Smooth muscle cell (in vitro differentiated cells): ENCODE results near the gene UNC5CL. TPM values are rescaled to one million over a fixed set of nuclear protein-coding genes. Genes with fewer than 3 reads are reported as not detected.
"Not testable (repeated sequence)": the region's sequence is repeated elsewhere in the genome, so short reads cannot be mapped to it uniquely, and the experiment has no call there.

Experiments
- DNase-seq: peaks from one replicate; lab custom pipeline; 2025; ENCODE audit not compliant: unreplicated experiment; lab: John Stamatoyannopoulos, UW
- H2AFZ ChIP-seq: fragments of 200-600 bp; sonication (generic); 2 replicates; pipeline ENCODE4 v1.6.0; 2016; ENCODE audit warnings: antibody characterized with exemption, low read depth, mild to moderate bottlenecking
- H3F3A ChIP-seq: fragments of 200-600 bp; sonication (generic); 2 replicates; pipeline ENCODE4 v1.6.0; 2017; ENCODE audit warnings: antibody characterized with exemption, low read depth
- H3K27ac ChIP-seq: fragments of 200-600 bp; sonication (generic); 2 replicates; pipeline ENCODE4 v1.5.1; 2016; ENCODE audit warnings: low read depth, mild to moderate bottlenecking
- H3K27me3 ChIP-seq: fragments of 200-600 bp; sonication (generic); 2 replicates; pipeline ENCODE4 v1.6.1; 2016; ENCODE audit warnings: low read depth, mild to moderate bottlenecking
- H3K36me3 ChIP-seq: fragments of 200-600 bp; sonication (generic); 2 replicates; pipeline ENCODE4 v1.5.1; 2016; ENCODE audit warnings: low read depth
- H3K4me1 ChIP-seq: fragments of 200-600 bp; sonication (generic); 2 replicates; pipeline ENCODE4 v1.5.1; 2016; ENCODE audit warnings: low read depth
- H3K4me2 ChIP-seq: fragments of 200-600 bp; sonication (generic); 2 replicates; pipeline ENCODE4 v1.6.0; 2016; ENCODE audit warnings: mild to moderate bottlenecking
- H3K4me3 ChIP-seq: fragments of 200-600 bp; sonication (generic); 2 replicates; pipeline ENCODE4 v1.5.1; 2016; ENCODE audit warnings: mild to moderate bottlenecking
- H3K79me2 ChIP-seq: fragments of 200-600 bp; sonication (generic); 2 replicates; pipeline ENCODE4 v1.6.0; 2016; ENCODE audit warnings: low read depth, mild to moderate bottlenecking
- H3K9ac ChIP-seq: fragments of 200-600 bp; sonication (generic); 2 replicates; pipeline ENCODE4 v1.6.0; 2016; ENCODE audit warnings: low read depth
- H3K9me3 ChIP-seq: fragments of 200-600 bp; sonication (generic); replicated peaks from 2 replicates; pipeline ENCODE4 v1.5.1; 2016; ENCODE audit warnings: low read depth
- H4K20me1 ChIP-seq: fragments of 200-600 bp; sonication (generic); 2 replicates; pipeline ENCODE4 v1.6.0; 2016; ENCODE audit warnings: low read depth
- WGBS: methylation state at CpG from one replicate; pipeline ENCODE4 v1.1.7; 2016; ENCODE audit warnings: low lambda C conversion rate; 5-methylcytosine and 5-hydroxymethylcytosine counted together
- polyA plus RNA-seq: library from polyadenylated mRNA; unstranded; fragments of >200 nt; fragmentation: Nextera tagmentation; extraction: Ambion mirVana; gene quantifications from 2 replicates; pipeline ENCODE4 v1.2.1, GENCODE V29; 2016
- total RNA-seq: library from RNA; depleted of rRNA; stranded (reverse); fragments of >200 nt; gene quantifications from 2 replicates; pipeline ENCODE4 v1.2.3, GENCODE V29; 2014
- TF ChIP-seq, protein P1 (sequence below): fragments of 200-600 bp; sonication (generic); IDR thresholded peaks from 2 replicates; pipeline ENCODE4 v1.5.1; 2017; ENCODE audit warnings: borderline replicate concordance, mild to moderate bottlenecking, antibody characterized with exemption; ENCODE audit not compliant: insufficient read depth, poor library complexity, severe bottlenecking

Gene UNC5CL
- total and polyA plus RNA-seq, 2 experiments from 2014 or later: 1.1 to 3.4 TPM

DNA sequence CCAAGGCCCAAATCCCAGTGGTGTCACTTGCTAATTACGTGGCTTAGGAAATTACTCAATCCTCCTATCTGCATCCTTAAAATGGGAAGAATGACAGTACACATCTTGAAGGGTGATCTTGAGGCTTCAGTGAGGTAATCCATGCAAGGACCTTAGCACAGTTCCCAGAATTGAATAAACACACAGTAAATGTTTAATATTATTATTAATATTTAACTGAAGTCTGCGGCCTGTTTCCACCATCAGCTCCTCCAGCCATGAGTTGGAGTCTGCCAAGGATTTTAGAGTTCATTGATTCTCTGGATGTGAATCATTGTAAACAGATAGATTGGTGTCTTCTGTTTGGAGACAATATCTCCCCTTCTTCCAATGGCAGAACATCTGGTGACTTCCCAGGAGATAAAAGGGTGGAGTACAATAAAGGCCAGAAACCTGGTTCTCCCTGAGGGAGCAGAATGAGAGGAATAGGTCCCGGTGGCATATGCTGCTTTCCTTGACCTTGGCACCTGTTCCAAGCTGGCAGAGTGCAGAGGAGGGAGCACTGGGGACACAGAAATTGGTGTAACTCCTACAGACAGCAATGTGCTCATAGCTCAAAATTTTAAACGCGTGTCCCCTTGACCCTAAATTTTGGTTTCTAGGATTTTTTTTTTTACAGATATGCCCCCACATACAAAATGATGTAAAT, 25.4 kb downstream of the UNC5CL start:
- TF ChIP-seq, protein P1, sequence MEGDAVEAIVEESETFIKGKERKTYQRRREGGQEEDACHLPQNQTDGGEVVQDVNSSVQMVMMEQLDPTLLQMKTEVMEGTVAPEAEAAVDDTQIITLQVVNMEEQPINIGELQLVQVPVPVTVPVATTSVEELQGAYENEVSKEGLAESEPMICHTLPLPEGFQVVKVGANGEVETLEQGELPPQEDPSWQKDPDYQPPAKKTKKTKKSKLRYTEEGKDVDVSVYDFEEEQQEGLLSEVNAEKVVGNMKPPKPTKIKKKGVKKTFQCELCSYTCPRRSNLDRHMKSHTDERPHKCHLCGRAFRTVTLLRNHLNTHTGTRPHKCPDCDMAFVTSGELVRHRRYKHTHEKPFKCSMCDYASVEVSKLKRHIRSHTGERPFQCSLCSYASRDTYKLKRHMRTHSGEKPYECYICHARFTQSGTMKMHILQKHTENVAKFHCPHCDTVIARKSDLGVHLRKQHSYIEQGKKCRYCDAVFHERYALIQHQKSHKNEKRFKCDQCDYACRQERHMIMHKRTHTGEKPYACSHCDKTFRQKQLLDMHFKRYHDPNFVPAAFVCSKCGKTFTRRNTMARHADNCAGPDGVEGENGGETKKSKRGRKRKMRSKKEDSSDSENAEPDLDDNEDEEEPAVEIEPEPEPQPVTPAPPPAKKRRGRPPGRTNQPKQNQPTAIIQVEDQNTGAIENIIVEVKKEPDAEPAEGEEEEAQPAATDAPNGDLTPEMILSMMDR: no peak

DNA sequence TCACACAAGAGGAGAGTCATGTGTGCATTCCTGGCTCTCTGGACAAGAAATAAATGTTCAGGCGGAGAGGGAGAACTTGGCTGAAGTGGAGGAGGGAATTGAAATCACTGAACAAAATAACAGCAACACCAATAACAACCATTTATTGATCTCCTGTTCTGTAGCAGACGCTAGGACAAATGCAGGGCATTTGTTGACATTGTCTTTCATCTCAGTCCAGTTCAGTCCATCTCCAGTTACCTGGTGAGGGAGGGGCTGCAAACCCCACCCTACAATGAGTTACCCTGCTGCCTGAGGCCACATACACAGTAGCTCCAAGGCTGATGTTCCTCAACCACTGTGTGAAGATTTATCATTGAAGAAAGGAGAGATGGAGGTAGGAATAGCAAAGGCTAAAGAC, 27.3 kb downstream of the UNC5CL start:
- no peaks in the 10 kb centered on the region for H3F3A ChIP-seq
- DNase-seq: no peak
- 85% methylated on average over 2 of the region's 2 CpGs for WGBS
- H3K4me3 ChIP-seq: no peak overlapping the region
- H3K4me1 ChIP-seq: no peaks in the 10 kb centered on the region
- H3K27me3 ChIP-seq: no peaks in the 10 kb centered on the region
- no peaks in the 10 kb centered on the region for H3K36me3 ChIP-seq
- H3K27ac ChIP-seq: no peak overlapping the region
- H3K9ac ChIP-seq: no peak overlapping the region
- H3K9me3 ChIP-seq: no peaks in the 10 kb centered on the region
- H2AFZ ChIP-seq: no peak overlapping the region
- no peaks in the 10 kb centered on the region for H3K79me2 ChIP-seq
- H3K4me2 ChIP-seq: no peak overlapping the region
- no peaks in the 10 kb centered on the region for H4K20me1 ChIP-seq
- TF ChIP-seq, protein P1: no peak

More for the DNA sequence above, 25.4 kb downstream of the UNC5CL start:
- H4K20me1 ChIP-seq: no peaks in the 10 kb centered on the region
- no peaks in the 10 kb centered on the region for H3K27me3 ChIP-seq
- H3K79me2 ChIP-seq: no peaks in the 10 kb centered on the region
- no peak overlapping the region for H3K9ac ChIP-seq
- no peaks in the 10 kb centered on the region for H3K4me1 ChIP-seq
- H3K27ac ChIP-seq: no peak overlapping the region
- no peaks in the 10 kb centered on the region for H3F3A ChIP-seq
- WGBS: 97% methylated on average over 5 of the region's 5 CpGs
- H3K9me3 ChIP-seq: no peaks in the 10 kb centered on the region
- H3K4me2 ChIP-seq: no peak overlapping the region
- no peak overlapping the region for H2AFZ ChIP-seq
- H3K4me3 ChIP-seq: no peak overlapping the region
- H3K36me3 ChIP-seq: no peaks in the 10 kb centered on the region
- no peak for DNase-seq

DNA sequence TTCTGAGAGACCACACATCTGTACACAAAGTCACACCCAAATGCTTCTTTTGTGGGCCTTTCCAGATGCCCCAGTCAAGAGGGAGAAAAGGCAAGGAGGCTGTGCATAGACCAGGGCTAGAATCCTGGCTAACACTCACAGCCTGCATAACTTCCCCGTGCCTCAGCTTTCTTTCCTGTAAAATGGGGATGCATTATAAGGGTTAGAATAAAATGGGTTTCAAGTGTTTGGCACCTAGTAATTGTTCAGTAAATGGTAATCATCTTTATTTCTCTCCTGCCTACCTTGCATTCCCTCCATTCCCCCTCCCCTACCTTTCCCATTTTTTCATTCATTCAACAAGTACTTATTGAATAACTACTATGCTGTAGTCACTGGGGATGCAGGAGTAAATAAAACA, 29.4 kb downstream of the UNC5CL start:
- no peak overlapping the region for H3K4me2 ChIP-seq
- H2AFZ ChIP-seq: no peak overlapping the region
- no peak for DNase-seq
- H4K20me1 ChIP-seq: no peaks in the 10 kb centered on the region
- H3K4me1 ChIP-seq: no peaks in the 10 kb centered on the region
- no peaks in the 10 kb centered on the region for H3F3A ChIP-seq
- no peaks in the 10 kb centered on the region for H3K36me3 ChIP-seq
- no peak overlapping the region for H3K27ac ChIP-seq
- H3K27me3 ChIP-seq: no peaks in the 10 kb centered on the region
- H3K9me3 ChIP-seq: no peaks in the 10 kb centered on the region
- 100% methylated on average over 1 of the region's 1 CpG for WGBS
- no peak overlapping the region for H3K4me3 ChIP-seq
- TF ChIP-seq, protein P1: no peak
- H3K79me2 ChIP-seq: no peaks in the 10 kb centered on the region
- no peak overlapping the region for H3K9ac ChIP-seq

DNA sequence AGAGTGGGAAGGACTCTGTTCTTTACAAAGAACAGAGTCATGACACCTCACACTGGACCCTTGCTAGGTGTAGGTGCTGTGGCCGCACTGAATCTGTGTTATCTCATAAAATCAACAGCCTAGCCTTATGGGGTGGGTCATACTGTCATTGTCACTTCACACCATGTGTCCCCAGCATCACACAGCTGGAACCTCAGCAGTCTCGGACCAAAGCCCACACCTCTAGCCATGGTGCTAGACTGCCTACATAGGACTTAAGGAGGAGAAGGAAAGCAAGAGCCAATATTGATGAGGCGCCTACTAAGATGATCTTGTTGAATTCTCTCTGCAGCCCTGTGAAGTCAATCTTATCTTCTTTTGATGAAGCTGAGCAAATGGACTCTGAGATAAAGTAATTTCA, 31.0 kb downstream of the UNC5CL start:
- Histone ChIP-seq H4K20me1 (no peaks in the 10 kb centered on the region), H3K4me3 (no peak overlapping the region), H3K9me3 (no peaks in the 10 kb centered on the region), H2AFZ (no peak overlapping the region), H3K27me3 (no peaks in the 10 kb centered on the region), H3K27ac (no peak overlapping the region), H3K79me2 (no peaks in the 10 kb centered on the region), H3K4me1 (no peaks in the 10 kb centered on the region), H3K4me2 (no peak overlapping the region), H3F3A (no peaks in the 10 kb centered on the region), H3K9ac (no peak overlapping the region), H3K36me3 (no peaks in the 10 kb centered on the region)
- TF ChIP-seq, protein P1: no peak
- WGBS: 89% methylated on average over 3 of the region's 3 CpGs
- no peak for DNase-seq

DNA sequence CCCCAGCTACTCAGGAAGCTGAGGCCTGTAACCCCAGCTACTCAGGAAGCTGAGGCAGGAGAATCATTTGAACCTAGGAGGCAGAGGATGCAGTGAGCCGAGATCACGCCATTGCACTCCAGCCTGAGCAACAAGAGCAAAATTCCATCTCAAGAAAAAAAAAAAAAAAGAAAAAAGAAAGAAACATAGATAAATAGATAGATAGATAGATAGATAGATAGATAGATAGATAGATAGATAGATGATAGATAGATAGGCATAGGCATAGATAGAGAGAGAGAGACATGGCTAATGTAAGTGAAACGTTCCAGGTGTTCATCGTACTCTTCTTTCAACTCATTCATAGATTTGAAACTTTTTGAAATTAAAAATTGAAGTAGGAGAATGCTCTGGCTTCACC, 32.0 kb downstream of the UNC5CL start:
- H3K79me2 ChIP-seq, H3K4me1 ChIP-seq, H3K4me2 ChIP-seq, H3K4me3 ChIP-seq, H3K27me3 ChIP-seq, H3K36me3 ChIP-seq, H3K9me3 ChIP-seq, H2AFZ ChIP-seq, H3K27ac ChIP-seq, DNase-seq, H4K20me1 ChIP-seq, H3K9ac ChIP-seq, H3F3A ChIP-seq: not testable (repeated sequence)
- 91% methylated on average over 4 of the region's 4 CpGs for WGBS
